ENCODE data around the gene DLEC1.

GRCh38 chr3:38114052-38114874, 75.3 kb downstream of the DLEC1 start:
- TF ChIP-seq CTCF (IDR thresholded peaks at IDR 0.05; ENCODE audit: low read depth, low read length) (no peak), EZH2phosphoT487 (IDR thresholded peaks at IDR 0.05; ENCODE audit: low read depth) (no peak)
